Activated CD4-positive, alpha-beta T cell treated with anti-CD3 and anti-CD28 coated beads, Interleukin-2, Interleukin-6, amounts not matched to agents 100 ng/mL and 50 ng/mL, durations not matched to agents 16 hours and 8 hours (primary cell): Measurements from ENCODE around the gene GSE1.

Experiments used
- DNase-seq: peaks from one replicate; pipeline ENCODE4 v3.0.0-alpha.2; 2020

Gene GSE1

DNA sequence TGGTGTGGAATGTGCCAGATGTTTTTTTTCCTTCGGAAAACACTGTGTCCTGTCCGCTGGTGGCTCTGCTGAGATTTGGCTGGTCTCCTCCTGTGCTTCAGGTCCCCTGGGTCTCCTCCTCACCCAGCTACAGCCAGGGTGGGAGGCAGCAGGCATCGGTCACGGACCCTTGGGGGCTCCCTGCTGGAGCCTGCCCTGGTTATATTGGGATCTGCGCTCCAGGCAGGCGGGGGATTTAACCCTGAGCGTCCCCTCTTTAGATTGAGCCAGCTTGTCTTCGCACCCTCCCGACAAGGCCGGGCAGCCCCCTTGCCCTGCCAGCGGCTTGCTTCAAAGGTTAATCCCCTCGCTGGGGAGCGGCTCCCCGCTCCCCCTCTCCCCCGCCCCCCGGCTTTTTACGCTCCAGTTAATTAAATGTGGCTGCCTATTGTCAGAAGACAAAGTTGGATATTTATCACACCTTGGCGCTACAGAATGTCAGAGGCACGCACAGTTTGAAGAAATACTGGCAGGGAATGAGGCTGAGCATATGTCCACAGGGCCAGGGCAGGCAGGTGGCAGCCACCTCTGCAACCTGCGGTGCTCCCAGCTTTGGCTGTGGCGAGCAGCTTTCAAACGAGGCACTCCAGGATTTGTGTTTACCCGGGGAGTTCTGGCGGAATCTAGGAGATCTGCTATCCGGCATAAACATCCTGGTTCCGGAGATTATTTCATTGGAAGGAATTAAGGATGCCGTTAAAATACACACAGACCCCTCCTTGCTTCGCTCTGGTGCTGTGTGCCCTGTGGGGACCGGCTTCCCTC lies 38.2 kb upstream of the GSE1 start:
- DNase-seq: no peak

DNA sequence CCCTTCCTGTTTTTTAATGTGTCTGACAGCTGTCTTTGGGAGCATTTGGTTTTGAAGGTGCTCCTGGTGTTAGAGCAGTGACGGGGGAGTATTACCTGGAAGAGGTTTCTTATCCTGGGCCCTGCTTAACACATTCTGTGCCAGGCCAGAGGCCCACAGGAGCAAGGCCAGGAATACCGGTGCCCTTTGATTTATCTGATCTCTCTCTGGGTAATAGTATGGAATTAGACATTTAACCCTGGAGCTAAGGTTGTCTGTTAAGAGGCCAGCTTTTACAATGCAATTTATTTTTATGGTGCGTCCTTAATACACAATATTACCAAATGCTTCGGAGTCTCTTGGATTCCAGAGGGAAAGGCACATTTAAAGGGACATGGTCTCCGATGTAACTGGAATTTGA lies 37.2 kb upstream of the GSE1 start:
- DNase-seq: no peak

- no peak for DNase-seq
These were observed 36.2 kb upstream of the GSE1 start for GRCh38 chr16:85576944-85577343.

GRCh38 chr16:85577899-85578598 lies 35.1 kb upstream of the GSE1 start:
- DNase-seq: no peak

GRCh38 chr16:85578599-85578948 lies 34.5 kb upstream of the GSE1 start:
- DNase-seq: no peak

DNA sequence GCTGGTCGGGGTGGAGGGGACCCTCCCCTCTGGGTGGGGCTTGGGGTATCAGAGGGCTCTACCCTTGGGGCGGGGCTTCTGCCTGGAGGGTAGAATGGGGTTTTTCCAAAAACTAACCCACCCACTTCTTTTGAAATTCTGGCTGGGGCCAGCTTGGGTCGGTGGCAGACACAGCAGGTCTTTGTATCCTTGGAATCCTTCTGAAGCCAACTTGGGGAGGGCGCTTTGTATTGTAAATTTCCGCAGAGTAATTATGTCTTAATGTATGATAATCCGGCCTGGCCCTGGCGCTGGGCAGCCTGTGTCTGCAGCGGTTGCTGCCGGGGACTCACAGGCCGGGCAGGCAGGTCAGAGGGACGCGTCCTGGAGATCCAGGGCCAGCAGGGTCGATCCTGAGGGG lies 33.9 kb upstream of the GSE1 start:
- no peak for DNase-seq

- DNase-seq: no peak
These were observed 33.1 kb upstream of the GSE1 start for GRCh38 chr16:85579923-85580580.

- DNase-seq: no peak
These were observed 32.4 kb upstream of the GSE1 start for GRCh38 chr16:85580684-85581083.

- no peak for DNase-seq
These were observed 30.7 kb upstream of the GSE1 start for GRCh38 chr16:85582229-85582991.

DNA sequence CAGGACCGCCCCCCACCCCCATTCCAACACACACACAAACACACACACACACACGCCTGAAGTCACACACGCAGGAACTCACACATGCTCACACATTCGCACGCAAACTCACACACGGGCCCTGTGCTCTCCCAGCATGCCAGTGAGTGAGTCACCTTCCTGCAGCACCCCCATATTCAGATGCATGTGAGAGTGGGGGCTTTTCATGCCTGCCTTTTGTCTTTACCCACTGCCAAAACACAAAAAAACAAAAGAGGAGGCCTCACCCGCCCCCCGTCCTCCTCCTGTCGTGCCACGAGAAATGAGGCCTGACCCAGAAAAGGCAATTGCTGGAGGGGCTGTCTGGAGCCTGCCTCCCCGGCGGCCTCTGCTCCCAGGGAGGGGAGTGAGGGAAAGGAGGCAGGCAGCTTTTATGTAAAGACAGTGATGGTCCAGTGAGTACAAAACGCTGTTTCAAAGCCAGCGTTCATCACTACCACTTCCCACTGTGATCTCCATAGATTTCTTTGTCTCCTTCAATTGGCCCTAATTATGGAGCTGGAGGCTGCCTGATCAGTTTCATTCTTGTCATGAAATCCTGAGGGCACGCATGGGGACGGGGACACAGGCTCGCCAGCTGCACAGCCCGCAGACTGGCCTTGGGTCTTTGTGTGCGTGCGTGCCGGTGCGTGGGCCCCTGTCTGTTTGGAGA lies 29.5 kb upstream of the GSE1 start:
- DNase-seq: no peak

DNA sequence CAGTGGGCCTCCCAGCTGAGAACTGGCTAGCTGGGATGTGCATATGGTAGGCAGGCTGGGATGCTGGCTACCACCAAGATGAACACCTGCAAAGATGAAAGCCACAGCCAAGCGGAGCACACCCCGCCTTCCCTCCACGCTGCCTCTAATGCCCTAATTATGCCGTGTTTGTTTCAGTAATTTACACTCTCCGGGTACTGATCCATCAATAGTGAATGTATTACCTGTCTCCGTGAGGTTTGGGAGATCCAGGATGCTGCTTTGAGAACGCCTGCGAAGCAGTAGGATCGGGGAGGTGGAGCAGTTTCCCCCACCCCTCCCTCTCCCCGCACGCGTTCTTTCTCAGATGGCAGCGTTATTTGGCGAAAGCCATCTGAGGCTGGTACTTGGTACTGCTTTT lies 28.9 kb upstream of the GSE1 start:
- DNase-seq: no peak

DNA sequence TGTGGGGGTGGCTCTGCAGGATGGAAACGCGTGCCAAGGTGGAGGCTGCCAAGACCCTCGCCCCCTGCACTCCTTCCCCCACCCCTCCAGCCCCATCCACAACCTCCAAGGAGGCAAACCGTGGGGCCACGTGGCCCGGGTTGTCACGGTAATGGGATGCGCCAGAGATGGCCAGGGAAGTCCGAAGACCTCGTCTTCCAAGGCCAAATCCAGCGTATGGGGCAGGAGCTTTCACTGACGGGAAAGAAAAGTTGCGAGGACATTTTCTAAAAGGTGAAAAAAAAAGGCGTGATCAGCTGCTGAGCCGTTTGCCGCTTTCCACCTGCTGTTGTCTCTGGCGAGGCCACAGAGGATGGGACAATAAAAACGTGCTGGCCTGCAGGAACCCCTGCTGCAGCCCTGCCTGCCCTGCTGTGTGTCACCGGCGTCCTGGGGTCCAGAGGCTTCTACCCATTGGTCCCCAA lies 28.3 kb upstream of the GSE1 start:
- DNase-seq: no peak

DNA sequence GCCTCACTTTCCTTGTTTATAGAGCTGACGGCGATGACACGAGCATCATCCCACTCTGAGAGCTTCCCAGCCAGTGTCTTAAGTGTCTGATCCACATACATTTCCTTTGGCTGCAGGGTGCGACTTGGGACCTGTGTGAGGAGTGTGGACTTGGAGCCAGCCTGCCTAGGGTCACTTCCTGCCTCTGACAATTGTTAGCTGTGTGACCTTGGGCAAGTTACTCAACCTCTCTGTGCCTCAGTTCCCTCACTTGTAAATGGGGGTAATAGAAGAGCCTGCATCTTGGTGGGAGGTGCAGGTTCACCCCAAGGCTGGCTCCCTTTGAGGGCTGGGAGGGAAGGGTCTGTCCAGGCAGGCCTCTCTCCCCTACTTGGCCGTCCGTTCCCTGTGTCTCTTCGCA lies 27.4 kb upstream of the GSE1 start:
- no peak for DNase-seq

DNA sequence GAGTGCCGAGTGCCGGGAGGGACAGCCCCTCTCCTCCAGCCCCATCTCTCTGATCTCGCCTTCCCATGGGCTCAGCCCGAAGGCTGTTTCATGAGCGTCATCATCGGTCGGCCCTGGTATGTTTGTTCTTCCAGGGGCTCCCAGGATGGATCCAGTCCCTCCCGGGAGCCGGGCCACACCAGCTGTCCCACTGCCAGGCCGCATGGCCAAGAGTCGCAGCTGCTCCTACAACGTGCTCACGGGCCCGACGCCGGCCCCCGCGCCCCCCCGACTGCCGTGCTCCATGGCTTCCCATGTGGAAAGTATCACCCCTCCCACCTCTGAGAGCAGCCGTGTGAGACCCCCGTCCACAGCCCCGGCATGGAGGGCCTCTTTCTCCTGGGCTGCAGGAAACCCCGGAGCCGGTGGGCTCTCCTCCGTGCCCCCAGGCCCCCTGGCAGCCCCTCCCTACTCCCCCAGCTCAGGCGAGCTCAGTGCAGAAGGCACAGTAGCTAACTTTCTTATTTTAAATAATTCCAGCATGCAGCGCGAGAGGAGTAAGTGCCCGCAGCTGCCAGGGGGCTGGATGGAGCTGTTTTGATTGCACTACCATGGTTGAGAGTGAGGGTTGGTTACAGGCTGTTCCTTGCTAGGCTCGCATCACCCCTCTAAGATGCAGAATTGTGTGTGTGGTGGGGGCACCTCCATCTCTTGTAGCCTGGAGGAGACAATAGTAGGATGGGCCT lies 26.6 kb upstream of the GSE1 start:
- DNase-seq: no peak

DNA sequence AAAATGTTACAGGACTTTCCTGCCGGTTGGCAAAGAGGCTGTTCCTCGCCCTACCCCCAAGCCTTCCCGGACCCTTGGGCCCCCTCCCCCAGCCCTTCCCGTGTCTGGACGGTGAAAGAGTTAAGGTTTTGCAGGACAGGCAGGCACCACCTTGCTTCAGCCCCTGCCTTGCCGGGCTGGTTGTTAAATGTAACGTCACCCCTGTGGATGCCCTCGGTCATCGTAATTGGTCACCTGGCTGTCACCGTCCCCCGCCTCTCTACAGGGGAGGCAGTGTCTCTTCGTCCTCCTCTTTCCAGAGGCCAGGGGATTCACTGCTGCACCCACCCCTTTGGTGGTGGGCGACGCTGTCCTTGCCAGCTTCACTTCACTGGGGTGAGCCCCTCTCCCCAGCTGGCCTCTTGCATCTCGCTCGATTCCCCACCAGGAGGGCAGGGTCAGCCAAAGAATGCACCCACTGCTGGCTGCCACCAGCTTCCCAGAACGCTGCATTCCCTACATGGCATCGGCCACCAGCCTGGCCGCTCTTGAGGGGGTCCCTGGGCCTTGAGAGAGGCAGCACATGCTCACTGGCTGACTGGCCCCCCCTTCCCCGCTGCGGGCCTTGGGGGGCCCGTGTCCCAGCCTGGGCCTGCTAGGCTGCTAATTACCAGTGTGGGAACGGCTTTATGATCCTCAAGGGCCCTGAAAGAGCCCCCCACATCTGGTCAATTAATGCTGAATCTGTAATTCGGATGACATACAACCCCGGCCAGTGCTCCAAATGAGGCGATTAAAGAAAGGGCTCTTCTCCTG lies 25.2 kb upstream of the GSE1 start:
- DNase-seq: no peak

DNA sequence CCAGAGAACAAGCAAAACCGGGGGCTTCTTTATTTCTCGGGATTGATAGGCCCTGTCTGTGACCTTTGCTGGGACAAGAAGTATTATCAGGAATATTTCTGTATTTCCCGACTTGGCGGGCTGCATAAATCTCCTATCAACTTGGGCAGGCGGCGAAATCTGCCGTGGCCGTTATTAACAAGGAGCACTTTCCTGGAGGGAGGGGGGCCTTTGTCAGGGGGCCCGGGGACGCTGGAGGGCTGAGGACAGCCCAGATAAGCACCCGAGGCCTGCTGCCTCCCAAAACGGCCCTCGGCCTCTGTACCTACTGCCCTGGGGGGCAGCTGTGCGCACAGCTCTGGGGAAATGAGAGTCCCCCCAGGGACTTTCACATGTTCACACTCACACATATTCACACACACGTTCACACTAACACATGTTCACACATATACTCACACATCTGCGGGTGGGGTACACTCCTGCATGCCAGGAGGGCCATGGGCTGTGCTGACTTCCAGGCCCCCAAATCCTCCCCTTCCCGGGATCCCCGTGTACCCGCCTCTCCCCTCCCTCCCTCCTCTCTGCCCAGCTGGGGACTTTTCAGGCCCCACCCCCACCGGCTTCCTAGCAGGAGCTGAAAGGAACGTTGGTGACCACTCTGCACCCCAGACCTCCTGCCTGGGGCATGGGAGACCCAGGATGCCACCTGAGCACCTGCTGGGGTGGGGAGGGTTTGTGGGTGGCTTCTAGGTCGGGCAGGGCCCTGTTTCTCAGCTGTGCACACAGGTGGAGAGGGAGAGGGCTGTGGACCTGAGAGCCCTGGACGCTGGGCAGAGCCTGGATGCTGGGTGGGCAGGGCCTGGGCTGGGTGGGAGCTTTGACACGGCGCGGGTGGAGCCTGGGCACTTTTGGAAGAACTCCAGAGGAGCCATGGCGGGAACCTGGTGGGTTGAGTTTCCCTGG lies 24.3 kb upstream of the GSE1 start:
- DNase-seq: no peak

- DNase-seq: no peak
These were observed 23.2 kb upstream of the GSE1 start for GRCh38 chr16:85589688-85590505.

DNA sequence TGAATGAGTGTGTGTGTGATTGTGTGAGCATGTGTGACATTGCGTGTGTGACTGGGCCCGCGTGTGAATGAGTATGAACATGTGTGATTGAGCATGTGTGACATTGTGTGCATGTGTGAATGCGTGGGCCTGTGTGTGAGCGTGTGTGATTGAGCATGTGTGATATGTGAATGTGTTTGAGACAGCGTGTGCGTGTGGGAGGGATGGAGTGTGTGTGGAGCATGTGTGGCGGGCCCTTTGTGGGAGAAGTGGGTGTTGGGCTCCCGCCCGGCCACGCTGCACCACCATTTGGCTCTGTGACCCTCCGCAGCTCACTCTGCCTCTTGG lies 22.7 kb upstream of the GSE1 start:
- no peak for DNase-seq

DNA sequence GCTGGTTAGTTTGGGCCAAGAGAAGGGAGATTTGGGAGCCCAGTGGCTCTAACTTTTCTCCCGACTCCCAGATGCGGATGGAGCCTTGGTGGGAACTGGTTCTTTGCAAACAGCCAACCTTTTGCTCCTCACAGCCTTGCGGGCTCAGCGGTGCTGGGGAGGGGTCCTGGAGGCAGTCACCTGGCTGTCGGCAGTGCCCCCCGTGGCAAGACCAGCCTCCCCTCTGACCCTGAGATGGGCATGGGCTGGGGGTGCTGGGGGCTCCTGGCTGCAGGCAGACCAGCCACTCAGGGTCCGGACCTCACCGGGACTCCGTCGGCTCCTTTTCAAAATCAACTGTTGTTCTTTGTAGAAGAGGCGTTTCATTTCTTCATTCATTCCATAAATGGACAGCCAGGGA lies 21.7 kb upstream of the GSE1 start:
- DNase-seq: no peak
